AG09309 (cell line): ENCODE measurements around the gene GGT1.
"Not testable (repeated sequence)": the region's sequence is repeated elsewhere in the genome, so short reads cannot be mapped to it uniquely, and the experiment has no call there.

Experiments used
- DNase-seq: peaks from one replicate; pipeline ENCODE4 v3.0.0-alpha.2; 2010; ENCODE audit warnings: low read depth
- H3K4me3 ChIP-seq: 2 replicates; pipeline ENCODE4 v1.5.1; 2011; ENCODE audit warnings: mild to moderate bottlenecking, low read depth, low read length, moderate library complexity; ENCODE audit not compliant: control insufficient read depth

The GGT1 gene

DNA sequence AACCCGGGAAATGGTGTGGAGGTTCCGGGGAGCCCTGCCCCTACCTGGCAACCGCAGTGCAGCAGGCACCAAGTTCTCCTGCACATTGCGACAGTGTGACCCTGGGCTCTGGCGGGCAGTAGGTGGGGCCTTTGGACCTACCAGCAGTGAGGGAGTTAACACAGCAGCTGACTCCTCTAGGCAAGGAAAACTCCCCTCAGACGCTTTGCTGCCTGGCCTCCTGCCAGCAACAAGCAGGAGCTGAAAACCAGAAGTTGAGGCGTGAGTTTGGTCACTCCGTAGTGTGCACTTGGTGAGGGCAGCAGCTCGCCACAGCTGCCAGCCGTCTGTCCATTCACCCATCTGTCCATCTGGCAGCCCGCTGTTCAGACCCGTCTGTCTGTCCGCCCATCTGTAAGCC lies 29.6 kb downstream of the GGT1 start:
- not testable (repeated sequence) for DNase-seq, H3K4me3 ChIP-seq

DNA sequence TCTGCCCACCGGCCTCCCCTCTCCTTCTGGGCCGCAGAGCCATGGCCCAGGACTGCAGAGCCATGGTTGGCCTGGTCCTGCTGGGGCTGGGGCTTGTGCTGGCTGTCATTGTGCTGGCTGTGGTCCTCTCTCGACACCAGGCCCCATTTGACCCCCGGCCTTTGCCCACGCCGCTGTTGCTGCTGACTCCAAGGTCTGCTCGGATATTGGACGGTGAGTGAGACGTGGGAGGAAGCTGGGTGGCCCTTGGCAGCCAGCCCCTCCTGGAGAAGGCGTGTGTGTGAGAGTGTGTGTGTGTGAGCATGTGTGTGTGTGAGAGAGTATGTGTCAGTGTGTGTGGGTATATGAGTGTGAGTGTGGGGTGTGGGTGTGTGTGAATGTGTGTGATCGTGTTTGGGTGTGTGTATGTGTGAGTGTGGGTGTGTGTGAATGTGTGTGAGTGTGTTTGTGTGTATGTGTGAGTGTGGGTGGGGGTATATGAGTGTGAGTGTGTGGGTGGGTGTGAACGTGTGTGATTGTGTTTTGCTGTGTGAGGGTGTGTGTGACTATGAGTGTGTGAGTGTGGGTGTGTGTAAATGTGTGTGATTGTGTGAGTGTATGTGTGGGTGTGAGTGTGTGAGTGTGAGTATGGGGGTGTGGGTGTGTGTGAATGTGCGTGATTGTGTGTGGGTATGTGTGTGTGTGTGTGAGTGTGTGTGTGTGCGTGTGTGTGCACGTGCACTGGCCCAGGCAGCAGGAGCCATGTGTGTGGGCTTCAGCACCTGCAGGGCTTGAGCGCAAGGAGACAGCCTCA lies 30.4 kb downstream of the GGT1 start:
- not testable (repeated sequence) for DNase-seq, H3K4me3 ChIP-seq

DNA sequence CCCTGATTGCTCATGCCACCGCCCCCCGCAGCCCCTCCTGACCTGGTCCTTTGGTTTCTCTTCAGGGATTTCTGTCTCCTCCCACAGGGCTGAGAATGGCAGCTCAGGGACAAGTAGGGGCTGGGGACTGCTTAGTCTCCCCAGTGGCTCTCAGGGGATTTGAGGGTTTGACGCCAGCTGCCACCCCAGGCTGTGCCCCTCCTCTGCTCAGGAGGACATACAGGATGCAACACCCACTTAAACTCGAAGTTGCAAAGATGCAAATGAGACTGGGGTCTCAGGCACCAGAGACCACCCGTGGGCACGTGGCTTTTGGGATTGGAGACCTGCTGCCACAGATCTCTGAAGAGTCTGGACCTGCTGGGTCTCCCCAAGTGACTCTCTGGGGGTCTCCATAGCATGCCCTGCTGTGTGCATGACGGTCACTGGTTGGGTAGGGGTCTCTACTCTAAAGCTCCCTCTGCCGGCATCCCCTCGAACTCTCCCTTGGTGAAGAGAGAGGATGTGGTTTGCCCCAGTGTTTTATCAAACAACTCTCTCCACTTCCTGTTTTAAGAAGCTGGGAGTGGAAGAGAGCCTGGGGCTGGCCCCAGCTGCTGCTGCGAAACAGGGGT lies 31.9 kb downstream of the GGT1 start:
- not testable (repeated sequence) for DNase-seq, H3K4me3 ChIP-seq

DNA sequence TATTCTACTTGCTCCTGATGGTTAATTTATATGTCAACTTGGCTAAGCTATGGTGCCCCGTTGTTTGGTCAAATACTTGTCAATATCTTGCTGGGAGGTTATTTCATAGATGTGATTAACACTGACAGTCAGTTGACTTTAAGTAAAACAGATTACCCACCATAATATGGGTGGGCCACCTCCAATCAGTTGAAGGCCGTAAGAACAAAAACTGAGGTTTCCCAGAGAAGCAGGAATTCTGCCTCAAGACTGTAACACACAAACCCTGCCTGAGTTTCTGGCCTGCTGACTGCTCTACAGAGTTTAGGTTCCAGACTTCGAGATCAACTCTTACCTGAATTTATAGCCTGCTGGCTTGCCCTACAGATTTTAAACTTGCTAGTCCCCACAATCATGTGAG lies 33.5 kb downstream of the GGT1 start:
- DNase-seq, H3K4me3 ChIP-seq: not testable (repeated sequence)

DNA sequence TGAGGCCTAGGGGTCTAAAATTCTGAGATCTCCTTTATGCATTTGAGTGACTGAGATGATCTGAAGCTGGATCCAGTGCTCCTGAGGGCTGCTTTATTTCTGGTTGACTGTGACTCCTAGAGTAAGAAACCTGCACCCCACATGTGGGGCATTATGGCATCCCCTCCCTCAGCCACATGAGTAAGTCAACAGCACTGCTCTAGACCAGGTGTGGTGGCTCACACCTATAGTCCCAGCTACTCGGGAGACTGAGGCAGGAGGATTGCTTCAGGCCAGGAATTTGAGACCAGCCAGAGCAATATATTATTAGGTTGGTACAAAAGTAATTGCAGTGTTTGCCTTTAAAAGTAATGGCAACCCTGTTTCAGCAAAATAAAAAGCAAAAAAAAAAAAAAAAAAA lies 39.3 kb downstream of the GGT1 start:
- H3K4me3 ChIP-seq, DNase-seq: not testable (repeated sequence)

DNA sequence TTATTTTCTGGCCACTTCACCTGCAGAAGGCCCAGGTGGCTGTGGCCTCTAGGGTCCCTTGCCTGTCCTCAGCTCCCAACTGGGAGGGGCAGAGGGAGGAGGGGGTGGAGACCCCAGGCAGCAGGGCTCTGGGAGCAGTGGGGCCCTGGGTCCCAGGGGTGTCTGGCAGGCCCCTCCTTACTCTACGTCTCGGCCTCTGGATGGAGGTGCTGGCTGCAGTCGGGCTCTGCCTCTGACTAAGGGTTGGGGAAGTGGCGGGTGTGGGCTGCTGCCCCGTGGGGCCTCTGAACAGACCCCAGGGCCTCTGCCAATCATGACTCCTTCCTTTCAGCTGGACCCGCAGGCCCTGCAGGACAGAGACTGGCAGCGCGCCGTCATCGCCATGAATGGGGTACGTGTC lies 41.4 kb downstream of the GGT1 start:
- not testable (repeated sequence) for DNase-seq

DNA sequence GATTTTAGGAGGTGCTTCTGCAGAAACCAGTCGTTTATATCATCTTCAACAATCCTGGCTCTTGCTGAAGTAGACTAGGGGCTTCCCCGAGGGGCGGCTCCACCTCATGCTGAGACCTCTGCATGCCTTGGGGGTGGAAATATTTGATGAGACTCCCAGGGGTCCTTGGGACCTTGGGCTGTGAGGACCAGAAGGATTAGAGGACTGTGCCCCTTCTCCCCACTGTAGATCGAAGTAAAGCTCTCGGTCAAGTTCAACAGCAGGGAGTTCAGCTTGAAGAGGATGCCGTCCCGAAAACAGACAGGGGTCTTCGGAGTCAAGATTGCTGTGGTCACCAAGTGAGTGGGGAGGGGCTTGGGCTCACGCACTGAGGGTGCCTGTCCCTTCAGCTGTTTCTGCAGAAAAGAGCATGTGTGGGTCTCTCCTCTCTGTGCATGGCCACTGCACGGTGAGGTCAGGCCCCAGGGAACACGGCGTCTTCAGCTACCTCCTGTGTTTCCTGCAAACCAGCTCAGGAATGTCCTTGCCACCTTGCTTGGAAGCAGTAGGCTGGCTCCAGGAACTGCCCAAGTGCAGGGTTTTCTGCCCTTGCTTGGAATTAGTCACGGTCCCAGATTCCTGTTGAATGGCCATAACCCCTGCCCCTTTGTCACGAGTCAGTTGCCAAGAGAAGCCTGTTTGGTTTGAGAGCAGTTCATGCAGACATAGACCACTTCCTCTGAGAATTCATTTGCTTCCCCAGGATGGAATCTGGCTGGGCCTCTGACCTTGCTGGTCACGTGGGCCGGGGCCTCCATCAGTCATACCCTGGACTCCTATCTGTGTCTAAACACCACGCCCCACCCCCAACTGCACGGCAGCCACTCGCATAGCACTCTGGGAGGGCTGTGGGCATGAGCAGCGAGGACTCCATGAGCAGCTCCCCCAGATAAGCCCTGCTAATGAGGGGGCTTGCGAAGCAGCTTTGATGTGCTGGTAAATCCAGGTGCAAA lies 42.7 kb downstream of the GGT1 start:
- not testable (repeated sequence) for DNase-seq

More for the DNA sequence above, 41.4 kb downstream of the GGT1 start:
- not testable (repeated sequence) for H3K4me3 ChIP-seq

DNA sequence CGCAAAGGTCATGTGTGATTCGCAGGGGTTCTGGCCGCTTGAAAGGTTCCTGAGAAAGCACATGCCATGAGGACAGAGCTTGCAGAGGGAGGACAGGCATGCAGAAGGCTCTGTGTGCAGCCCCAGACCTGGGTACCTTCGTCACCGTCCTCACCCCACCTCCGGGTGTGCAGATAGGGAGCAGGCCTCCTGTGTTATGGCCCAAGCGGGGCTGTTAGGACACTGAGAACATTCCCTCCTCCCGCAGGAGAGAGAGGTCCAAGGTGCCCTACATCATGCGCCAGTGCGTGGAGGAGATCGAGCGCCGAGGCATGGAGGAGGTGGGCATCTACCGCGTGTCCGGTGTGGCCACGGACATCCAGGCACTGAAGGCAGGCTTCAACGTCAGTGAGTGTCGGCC lies 43.8 kb downstream of the GGT1 start:
- DNase-seq, H3K4me3 ChIP-seq: not testable (repeated sequence)

More for the DNA sequence above, 42.7 kb downstream of the GGT1 start:
- not testable (repeated sequence) for H3K4me3 ChIP-seq

DNA sequence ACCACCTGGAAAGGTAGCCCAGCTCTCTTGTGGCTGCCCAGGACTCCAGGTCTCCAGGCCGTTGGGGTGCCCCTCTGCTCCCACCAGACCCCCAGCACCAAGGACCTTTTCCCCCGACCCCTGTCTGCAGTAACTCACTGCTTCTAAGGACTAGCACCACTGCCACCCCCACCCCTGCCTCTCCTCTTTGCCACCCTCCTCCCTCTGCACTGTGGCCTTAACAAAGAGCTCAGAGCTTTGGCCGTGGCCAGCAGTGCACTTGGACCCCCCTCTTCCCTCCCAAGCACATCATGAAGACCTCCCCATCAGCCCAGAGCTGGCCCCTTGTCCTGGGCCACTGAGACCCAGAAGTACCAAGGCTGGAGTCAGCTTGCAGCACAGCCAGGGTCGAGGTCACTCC lies 46.4 kb downstream of the GGT1 start:
- not testable (repeated sequence) for H3K4me3 ChIP-seq, DNase-seq

DNA sequence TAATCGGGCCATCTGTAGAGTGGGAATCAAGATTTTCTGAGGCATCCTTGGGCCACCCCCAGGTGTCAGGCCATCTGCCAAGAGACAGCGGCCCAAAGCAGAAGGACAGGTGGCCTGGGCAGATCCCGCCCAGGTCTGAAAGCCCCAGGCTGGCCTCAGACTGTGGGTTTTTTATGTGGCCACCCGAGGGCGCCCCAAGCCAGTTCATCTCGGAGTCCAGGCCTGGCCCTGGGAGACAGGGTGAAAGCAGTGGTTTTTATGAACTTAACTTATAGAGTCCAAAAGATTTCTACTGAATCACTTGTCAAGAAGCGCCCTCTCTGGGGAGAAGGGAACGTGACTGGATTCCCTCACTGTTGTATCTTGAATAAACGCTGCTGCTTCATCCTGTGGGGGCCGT lies 47.9 kb downstream of the GGT1 start:
- H3K4me3 ChIP-seq, DNase-seq: not testable (repeated sequence)

DNA sequence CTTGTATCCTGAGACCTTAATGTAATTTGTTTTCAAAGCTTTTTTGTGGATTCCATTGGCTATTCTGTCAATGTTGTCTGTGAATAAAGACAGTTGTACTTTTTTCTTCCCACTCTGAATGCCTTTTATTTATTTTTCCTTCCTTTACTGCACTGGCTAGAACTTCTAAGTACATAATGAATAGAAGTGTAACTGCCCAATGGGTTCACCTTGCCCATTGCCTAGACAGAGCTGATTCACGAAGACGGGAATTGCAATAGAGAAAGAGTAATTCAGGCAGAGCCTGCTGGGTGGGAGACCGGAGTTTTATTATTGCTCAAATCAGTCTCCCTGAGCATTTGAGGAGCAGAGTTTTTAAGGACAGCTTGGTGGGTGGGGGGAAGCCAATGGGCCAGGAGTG lies 62.4 kb downstream of the GGT1 start:
- not testable (repeated sequence) for H3K4me3 ChIP-seq, DNase-seq

DNA sequence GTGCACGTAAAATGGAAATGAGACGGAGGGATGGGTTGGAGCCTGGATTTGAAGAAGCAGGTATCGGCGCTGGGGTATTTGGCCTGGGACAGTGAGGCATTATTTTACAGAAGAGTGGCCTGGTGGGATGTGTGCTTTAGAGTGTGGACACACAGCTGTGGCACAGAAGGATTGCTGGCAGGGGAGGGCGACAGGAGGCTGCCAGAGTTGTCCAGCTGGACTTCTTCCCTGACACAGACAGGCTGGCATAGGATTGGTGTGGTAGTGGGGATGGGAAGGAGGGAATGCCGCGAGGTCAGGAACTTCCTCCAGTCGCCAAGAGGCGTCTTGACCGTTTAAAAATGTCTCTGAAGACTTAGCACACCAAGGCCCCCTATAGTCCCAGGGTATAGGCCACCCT lies 64.9 kb downstream of the GGT1 start:
- DNase-seq, H3K4me3 ChIP-seq: not testable (repeated sequence)

DNA sequence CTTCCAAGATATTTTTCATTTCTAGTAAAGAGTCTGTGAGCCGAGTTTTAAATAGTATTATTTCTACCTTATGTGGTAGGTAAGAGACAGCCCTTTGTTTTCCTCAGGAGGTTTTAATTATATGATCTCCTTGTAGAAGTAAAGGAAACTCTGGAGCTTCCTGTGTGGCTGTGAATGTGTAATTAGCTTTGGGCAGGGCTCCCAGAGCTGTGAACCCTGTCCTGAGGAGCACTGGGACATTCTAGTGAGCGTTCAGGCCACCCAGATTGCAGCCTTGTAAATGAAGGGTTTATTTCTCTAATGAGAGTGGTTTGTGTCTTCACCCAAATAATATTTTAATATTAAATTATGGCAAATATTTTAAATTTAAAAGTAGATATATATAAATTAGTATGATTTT lies 69.5 kb downstream of the GGT1 start:
- not testable (repeated sequence) for H3K4me3 ChIP-seq, DNase-seq
